Measurements from ENCODE around the gene GAS2L3. TPM values are rescaled to one million over a fixed set of nuclear protein-coding genes. Genes with fewer than 3 reads are reported as not detected.
"Not testable (repeated sequence)": the region's sequence is repeated elsewhere in the genome, so short reads cannot be mapped to it uniquely, and the experiment has no call there.

Gene GAS2L3
- total RNA-seq, 1 donor from 2014 or later = 2.5 TPM

DNA sequence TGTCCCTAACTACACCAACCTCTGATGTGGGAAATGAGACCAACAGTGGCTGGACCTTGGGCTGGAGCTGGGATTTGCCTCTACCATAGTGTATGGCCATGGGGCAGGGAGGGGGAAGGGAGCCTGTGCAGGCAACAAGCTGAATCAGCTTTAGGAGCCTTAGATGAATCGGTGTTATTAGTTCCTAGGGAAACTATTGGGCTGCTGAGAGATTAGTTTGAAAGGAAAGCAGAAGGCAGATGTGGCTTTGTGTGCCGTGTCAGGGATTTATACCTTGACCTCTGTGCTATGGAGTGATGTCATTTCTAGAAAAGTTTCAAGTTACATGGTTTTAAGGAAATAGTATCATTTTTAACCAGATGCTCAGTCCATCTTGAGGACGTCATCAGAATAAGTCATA lies 19.5 kb upstream of the GAS2L3 start:
- no peak for DNase-seq (ENCODE audit: extremely low spot score in 2 of 2)
- Histone ChIP-seq H3K27me3 (no peaks in the 10 kb centered on the region), H3K27ac (no peak overlapping the region), H3K36me3 (no peaks in the 10 kb centered on the region), H3K9me3 (no peaks in the 10 kb centered on the region), H3K4me3 (no peak overlapping the region), H3K4me1 (peaks cover 5% of the 10 kb centered on the region)
- intact Hi-C loops (cut with DNase I) = loop anchor here (10.0 kb wide), 1 partner anchor 199 kb away; the partner anchor contains the start of gene SLC17A8
- TF ChIP-seq POLR2A (IDR thresholded peaks at IDR 0.05) (no peak), POLR2AphosphoS5 (IDR thresholded peaks at IDR 0.05; ENCODE audit: insufficient read depth in 1 of 2, low read depth in 1 of 2) (no peak)
- TF ChIP-seq, protein P1, sequence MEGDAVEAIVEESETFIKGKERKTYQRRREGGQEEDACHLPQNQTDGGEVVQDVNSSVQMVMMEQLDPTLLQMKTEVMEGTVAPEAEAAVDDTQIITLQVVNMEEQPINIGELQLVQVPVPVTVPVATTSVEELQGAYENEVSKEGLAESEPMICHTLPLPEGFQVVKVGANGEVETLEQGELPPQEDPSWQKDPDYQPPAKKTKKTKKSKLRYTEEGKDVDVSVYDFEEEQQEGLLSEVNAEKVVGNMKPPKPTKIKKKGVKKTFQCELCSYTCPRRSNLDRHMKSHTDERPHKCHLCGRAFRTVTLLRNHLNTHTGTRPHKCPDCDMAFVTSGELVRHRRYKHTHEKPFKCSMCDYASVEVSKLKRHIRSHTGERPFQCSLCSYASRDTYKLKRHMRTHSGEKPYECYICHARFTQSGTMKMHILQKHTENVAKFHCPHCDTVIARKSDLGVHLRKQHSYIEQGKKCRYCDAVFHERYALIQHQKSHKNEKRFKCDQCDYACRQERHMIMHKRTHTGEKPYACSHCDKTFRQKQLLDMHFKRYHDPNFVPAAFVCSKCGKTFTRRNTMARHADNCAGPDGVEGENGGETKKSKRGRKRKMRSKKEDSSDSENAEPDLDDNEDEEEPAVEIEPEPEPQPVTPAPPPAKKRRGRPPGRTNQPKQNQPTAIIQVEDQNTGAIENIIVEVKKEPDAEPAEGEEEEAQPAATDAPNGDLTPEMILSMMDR (IDR thresholded peaks at IDR 0.05) = no peak

DNA sequence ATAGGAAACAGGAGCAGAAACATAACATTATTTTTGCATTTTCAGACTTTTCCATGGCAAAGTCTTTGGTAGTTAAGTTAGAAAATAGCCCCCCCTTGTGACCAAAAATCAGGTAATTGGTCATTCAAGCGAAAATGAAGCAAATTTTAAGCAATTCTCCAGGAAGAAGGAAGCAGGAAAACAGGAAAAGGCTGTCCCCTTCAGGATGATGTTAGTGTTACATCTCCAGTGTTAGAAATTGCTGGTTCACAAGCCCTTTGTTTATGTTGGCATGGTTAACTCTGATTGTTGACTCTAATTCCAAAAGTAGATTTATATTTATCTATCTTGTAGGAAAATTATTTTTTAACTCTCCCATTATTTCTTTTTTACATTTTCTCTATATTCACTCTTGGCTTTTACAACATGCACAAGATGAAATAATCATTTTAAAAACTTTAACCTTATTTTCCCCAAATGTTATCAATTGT lies 18.8 kb upstream of the GAS2L3 start:
- no peaks in the 10 kb centered on the region for H3K9me3 ChIP-seq
- DNase-seq (ENCODE audit: extremely low spot score in 2 of 2) = no peak
- no peak overlapping the region for H3K27ac ChIP-seq
- H3K27me3 ChIP-seq = no peaks in the 10 kb centered on the region
- peaks cover 5% of the 10 kb centered on the region for H3K4me1 ChIP-seq
- H3K36me3 ChIP-seq = no peaks in the 10 kb centered on the region
- intact Hi-C loops (cut with DNase I) = loop anchor here (10.0 kb wide), 1 partner anchor 200 kb away; the partner anchor contains the start of gene SLC17A8
- TF ChIP-seq POLR2A (IDR thresholded peaks at IDR 0.05) (no peak), POLR2AphosphoS5 (IDR thresholded peaks at IDR 0.05; ENCODE audit: insufficient read depth in 1 of 2, low read depth in 1 of 2) (peak in 1 of 2 donors; percentile 53)
- TF ChIP-seq, protein P1 (IDR thresholded peaks at IDR 0.05) = peak; percentile 46 to 81 (median 54)
- H3K4me3 ChIP-seq = no peak overlapping the region

DNA sequence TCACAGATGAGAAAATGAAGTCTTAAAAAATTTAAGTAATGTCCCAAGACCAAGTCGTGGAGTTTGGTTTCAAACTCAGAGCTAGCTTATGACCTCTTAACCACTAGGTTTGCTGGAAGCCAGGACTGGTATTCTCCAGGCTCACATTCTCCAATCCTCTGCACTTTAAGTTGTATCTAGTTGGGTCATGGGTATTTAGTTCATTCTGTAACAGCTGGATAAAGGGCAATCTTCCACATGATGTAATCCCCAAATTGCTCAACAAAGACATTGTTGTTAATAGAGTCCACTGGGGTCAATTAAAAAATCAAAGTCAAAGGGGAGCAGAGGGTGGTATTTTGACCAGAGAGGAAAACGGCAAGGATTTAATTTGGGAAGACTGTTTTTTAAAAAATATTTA lies 17.8 kb upstream of the GAS2L3 start:
- no peak for TF ChIP-seq POLR2AphosphoS5 (IDR thresholded peaks at IDR 0.05; ENCODE audit: insufficient read depth in 1 of 2, low read depth in 1 of 2)
- TF ChIP-seq, protein P1 (IDR thresholded peaks at IDR 0.05) = no peak
- no peak for TF ChIP-seq POLR2A (IDR thresholded peaks at IDR 0.05)
- Histone ChIP-seq H3K27ac (no peak overlapping the region), H3K36me3 (no peaks in the 10 kb centered on the region), H3K4me3 (no peak overlapping the region), H3K9me3 (no peaks in the 10 kb centered on the region), H3K4me1 (peaks cover 5% of the 10 kb centered on the region), H3K27me3 (no peaks in the 10 kb centered on the region)
- no peak for DNase-seq (ENCODE audit: extremely low spot score in 2 of 2)
- intact Hi-C loops (cut with DNase I) = loop anchor here (10.0 kb wide), 1 partner anchor 201 kb away; the partner anchor contains the start of gene SLC17A8

DNA sequence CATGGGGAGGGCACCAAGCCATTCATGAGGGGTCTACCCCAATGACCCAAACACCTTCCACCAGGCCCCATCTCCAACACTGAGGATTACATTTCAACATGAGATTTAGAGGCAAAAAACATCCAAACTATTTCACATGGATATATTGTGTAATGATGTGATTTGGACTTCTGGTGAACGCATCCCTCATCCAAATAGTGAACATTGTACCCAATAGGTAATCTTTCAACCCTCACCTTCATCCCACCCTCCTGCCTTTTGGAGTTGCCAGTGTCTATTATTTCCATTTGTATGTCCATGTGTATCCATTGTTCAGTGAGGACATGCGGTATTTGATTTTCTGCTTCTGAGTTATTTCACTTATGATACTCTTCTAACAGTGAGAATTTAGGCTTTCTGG lies 16.1 kb upstream of the GAS2L3 start:
- TF ChIP-seq POLR2A (IDR thresholded peaks at IDR 0.05) (no peak), POLR2AphosphoS5 (IDR thresholded peaks at IDR 0.05; ENCODE audit: insufficient read depth in 1 of 2, low read depth in 1 of 2) (no peak)
- TF ChIP-seq, protein P1 (IDR thresholded peaks at IDR 0.05) = no peak
- DNase-seq (ENCODE audit: extremely low spot score in 2 of 2) = no peak
- no peak overlapping the region for H3K4me3 ChIP-seq
- H3K36me3 ChIP-seq = no peaks in the 10 kb centered on the region
- no peak overlapping the region for H3K27ac ChIP-seq
- H3K9me3 ChIP-seq = no peaks in the 10 kb centered on the region
- intact Hi-C loops (cut with DNase I) = loop anchor here (10.0 kb wide), 1 partner anchor 203 kb away; the partner anchor contains the start of gene SLC17A8
- H3K4me1 ChIP-seq = peaks cover 5% of the 10 kb centered on the region
- H3K27me3 ChIP-seq = no peaks in the 10 kb centered on the region

DNA sequence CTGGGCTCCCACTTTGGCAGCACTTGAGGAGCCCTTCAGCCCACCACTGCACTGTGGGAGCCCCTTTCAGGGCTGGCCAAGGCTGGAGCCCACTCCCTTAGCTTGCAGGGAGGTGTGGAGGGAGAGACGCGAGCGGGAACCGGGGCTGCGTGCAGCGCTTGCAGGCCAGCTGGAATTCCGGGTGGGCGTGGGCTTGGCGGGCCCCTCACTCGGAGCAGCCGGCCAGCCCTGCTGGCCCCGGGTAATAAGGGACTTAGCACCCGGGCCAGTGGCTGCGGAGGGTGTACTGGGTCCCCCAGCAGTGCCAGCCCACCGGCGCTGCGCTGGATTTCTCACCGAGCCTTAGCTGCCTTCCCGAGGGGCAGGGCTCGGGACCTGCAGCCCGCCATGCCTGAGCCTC lies 14.2 kb upstream of the GAS2L3 start:
- not testable (repeated sequence) for H3K4me1 ChIP-seq; H3K9me3 ChIP-seq; H3K27me3 ChIP-seq; H3K27ac ChIP-seq; DNase-seq (ENCODE audit: extremely low spot score in 2 of 2); H3K4me3 ChIP-seq; H3K36me3 ChIP-seq
- intact Hi-C loops (cut with DNase I) = loop anchor here (10.0 kb wide), 1 partner anchor 204 kb away; the partner anchor contains the start of gene SLC17A8
